Left ventricle myocardium inferior (tissue), 1 donor: ENCODE data around the gene NCAPH2. TPM values are rescaled to one million over a fixed set of nuclear protein-coding genes. Genes with fewer than 3 reads are reported as not detected.

ENCODE experiments used
- DNase-seq: peaks from one replicate; pipeline ENCODE4 v3.0.0-alpha.2; 2020
- H3K27ac ChIP-seq: fragments of 200-600 bp; replicated peaks from 2 replicates; pipeline ENCODE4 v1.8.0; 2021
- H3K27me3 ChIP-seq: fragments of 200-600 bp; 2 replicates; pipeline ENCODE4 v1.8.0; 2021; ENCODE audit warnings: low read depth
- H3K36me3 ChIP-seq: fragments of 200-600 bp; 2 replicates; pipeline ENCODE4 v1.8.0; 2021
- H3K4me1 ChIP-seq: fragments of 200-600 bp; 2 replicates; pipeline ENCODE4 v1.8.0; 2021
- H3K4me3 ChIP-seq: fragments of 200-600 bp; 2 replicates; pipeline ENCODE4 v1.8.0; 2021; ENCODE audit warnings: mild to moderate bottlenecking, moderate library complexity
- H3K9me3 ChIP-seq: fragments of 200-600 bp; replicated peaks from 2 replicates; pipeline ENCODE4 v1.8.0; 2021
- intact Hi-C: fragments of 100-400 bp; cut with micrococcal nuclease; formaldehyde crosslinking; loops from one replicate; pipeline ENCODE4 v1.11.0; 2022
- total RNA-seq: library from RNA; stranded (reverse); fragmentation: NEBNext Ultra II Directional; extraction: Animal tissue kit (Norgen Biotek cat#: 25700); gene quantifications from one replicate; pipeline ENCODE4 v1.2.1, GENCODE V29; 2021
- TF ChIP-seq, protein P1 (sequence below): fragments of 200-600 bp; IDR thresholded peaks from 2 replicates; pipeline ENCODE4 v1.8.0; 2021; ENCODE audit warnings: antibody characterized with exemption, mild to moderate bottlenecking, borderline replicate concordance
- donor health status: DM: no; HTN: yes; CAD: no; lungs with severe emphysema.

Gene NCAPH2
- total RNA-seq, 1 donor from 2014 or later, result 27.7 TPM

DNA sequence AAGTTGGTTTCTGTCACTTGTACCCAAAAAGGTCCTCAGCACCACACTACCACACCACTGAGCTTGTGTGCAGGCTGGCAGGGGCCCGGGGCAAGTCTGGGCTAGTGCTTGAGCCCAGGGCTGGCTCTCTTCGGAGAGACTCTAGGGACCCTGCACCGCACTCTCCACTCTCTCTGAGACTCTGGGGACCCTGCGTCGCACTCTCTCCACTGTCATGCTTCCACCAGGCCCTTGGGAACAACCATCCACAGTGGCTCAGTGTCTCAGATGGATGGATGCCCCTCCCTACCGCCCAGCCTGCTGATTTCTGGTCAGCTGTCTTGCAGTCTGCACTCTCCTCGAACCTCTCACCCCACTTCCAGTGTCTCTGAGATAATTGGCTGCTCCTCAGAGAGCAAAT, 31.2 kb upstream of the NCAPH2 start:
- Histone ChIP-seq H3K4me1 (peaks cover 44% of the 10 kb centered on the region), H3K36me3 (no peaks in the 10 kb centered on the region), H3K27me3 (peaks cover 41% of the 10 kb centered on the region), H3K27ac (no peak overlapping the region), H3K9me3 (no peaks in the 10 kb centered on the region), H3K4me3 (no peak overlapping the region)
- intact Hi-C loops, result no loop called here
- DNase-seq, result no peak
- TF ChIP-seq, protein P1, sequence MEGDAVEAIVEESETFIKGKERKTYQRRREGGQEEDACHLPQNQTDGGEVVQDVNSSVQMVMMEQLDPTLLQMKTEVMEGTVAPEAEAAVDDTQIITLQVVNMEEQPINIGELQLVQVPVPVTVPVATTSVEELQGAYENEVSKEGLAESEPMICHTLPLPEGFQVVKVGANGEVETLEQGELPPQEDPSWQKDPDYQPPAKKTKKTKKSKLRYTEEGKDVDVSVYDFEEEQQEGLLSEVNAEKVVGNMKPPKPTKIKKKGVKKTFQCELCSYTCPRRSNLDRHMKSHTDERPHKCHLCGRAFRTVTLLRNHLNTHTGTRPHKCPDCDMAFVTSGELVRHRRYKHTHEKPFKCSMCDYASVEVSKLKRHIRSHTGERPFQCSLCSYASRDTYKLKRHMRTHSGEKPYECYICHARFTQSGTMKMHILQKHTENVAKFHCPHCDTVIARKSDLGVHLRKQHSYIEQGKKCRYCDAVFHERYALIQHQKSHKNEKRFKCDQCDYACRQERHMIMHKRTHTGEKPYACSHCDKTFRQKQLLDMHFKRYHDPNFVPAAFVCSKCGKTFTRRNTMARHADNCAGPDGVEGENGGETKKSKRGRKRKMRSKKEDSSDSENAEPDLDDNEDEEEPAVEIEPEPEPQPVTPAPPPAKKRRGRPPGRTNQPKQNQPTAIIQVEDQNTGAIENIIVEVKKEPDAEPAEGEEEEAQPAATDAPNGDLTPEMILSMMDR, result no peak

DNA sequence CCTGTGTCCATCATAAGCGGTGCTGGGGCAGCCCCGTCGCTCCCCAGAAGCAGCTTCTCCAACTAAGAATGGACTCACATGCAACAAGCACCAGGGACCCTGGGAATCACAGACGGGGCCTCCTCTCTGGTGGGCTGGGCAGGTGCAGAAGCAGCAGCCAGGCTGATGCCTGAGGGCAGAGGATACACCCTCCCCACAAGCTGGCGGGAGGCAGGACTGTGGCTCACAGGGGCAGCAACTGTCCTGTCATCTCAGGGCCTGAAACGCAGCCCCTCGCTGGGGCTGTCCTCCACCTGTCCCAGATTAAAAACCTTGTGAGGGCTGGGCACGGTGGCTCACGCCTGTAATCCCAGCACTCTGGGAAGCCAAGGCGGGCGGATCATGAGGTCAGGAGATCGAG, 30.1 kb upstream of the NCAPH2 start:
- DNase-seq, result no peak
- TF ChIP-seq, protein P1, result no peak
- Histone ChIP-seq H3K36me3 (no peaks in the 10 kb centered on the region), H3K27me3 (peaks cover 52% of the 10 kb centered on the region), H3K9me3 (no peaks in the 10 kb centered on the region), H3K27ac (no peak overlapping the region), H3K4me3 (no peak overlapping the region), H3K4me1 (peaks cover 39% of the 10 kb centered on the region)
- intact Hi-C loops, result no loop called here

DNA sequence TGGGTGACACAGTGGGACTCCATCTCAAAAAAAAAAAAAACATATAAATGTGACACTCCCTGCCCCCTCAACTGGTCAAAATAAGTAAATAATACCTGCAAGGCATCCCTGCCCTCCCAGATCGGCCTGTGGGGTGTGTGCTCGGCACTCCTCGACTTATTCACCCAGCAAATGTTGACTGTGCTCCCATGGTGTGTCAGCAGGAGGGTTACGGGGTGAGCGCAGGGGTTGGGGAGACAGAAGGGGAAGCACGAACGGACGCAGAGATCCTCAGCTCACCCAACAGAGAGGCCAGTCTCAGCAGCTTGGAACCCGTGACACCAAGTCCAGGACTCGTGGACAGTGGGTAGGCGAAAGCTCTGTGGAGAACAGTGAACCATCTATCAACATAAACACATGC, 28.3 kb upstream of the NCAPH2 start:
- H3K9me3 ChIP-seq, result no peaks in the 10 kb centered on the region
- no peak for DNase-seq
- peaks cover 22% of the 10 kb centered on the region for H3K4me1 ChIP-seq
- TF ChIP-seq, protein P1, result no peak
- peaks cover 70% of the 10 kb centered on the region for H3K27me3 ChIP-seq
- intact Hi-C loops, result no loop called here
- H3K4me3 ChIP-seq, result no peak overlapping the region
- no peaks in the 10 kb centered on the region for H3K36me3 ChIP-seq
- no peak overlapping the region for H3K27ac ChIP-seq

DNA sequence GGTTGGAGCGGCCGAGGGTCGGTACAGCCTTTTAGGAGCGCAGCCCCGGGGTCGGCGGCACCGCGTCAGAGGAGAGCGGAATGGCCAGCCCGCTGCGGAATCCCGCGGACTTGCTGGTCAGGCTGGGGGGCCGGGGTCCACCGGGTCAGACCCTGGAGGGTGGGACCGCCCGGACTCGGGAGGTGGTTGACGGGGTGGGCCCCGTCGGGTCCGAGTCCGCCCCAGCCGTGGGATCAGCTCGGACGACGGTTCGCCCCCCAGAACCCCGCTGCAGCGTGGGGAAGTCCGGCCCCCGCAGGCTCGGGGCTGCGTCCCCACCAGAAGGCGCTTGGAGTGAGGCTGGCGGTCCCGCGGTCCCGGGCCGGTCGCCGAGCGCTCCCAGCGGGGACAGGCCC, 27.0 kb upstream of the NCAPH2 start:
- no peaks in the 10 kb centered on the region for H3K9me3 ChIP-seq
- H3K27me3 ChIP-seq, result peaks cover 83% of the 10 kb centered on the region
- intact Hi-C loops, result no loop called here
- TF ChIP-seq, protein P1, result no peak
- peak overlapping the region; percentile 63 for H3K4me3 ChIP-seq
- no peak overlapping the region for H3K27ac ChIP-seq
- peaks cover 15% of the 10 kb centered on the region for H3K4me1 ChIP-seq
- DNase-seq, result no peak
- no peaks in the 10 kb centered on the region for H3K36me3 ChIP-seq

DNA sequence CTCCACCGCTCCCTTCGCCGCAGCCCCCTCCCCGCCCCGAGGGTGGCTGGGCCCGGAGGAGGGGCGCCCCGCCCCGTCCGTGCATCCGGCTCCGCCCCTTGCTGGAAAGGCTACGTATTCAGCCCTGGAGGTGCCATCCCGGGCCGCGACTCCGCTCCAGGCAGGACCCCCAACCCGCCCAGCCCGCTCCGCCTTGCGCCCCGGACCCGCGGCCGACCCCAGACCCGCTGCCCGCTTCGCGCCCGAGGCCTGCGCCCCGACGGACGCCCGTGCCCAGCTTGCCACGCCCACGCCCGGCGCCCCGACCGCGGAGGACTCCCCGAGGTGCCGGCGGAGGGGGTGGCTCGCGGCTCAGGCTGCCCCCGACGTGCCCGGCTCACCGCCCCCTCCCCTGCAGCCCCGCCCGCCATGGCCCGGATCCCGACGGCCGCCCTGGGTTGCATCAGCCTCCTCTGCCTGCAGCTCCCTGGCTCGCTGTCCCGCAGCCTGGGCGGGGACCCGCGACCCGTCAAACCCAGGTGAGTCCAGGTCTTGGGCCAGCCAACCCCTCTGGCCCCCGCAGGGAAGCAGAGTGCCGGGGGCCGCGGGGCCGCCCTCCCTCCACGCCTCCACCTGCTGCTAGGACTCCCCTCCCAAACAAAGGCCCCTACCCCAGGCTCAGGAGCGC, 26.5 kb upstream of the NCAPH2 start, which contains the start of gene ADM2:
Gene ADM2, plus strand, starts transcription at position 104 of the 667 bp plus-strand sequence. Its CDS starts 305 bp downstream, at position 409.
- Histone ChIP-seq H3K27me3 (peaks cover 85% of the 10 kb centered on the region), H3K4me3 (peak within 1 kb of the TSS; percentile 63), H3K9me3 (no peaks in the 10 kb centered on the region), H3K36me3 (no peaks in the 10 kb centered on the region), H3K4me1 (peaks cover 15% of the 10 kb centered on the region), H3K27ac (no peak within 1 kb of the TSS)
- intact Hi-C loops, result no loop called here
- no peak for DNase-seq
- TF ChIP-seq, protein P1, result no peak
